Lung (tissue), 12 donors: Measurements from ENCODE around the gene NPHS1. TPM values are rescaled to one million over a fixed set of nuclear protein-coding genes. Genes with fewer than 3 reads are reported as not detected.

Experiments used
- ATAC-seq: fragments of 200-7000 bp; cut with Tn5 transposase; one replicate; pipeline ENCODE4 v1.9.1; 2020; ENCODE audit warnings: moderate number of reproducible peaks; ENCODE audit not compliant: insufficient read depth, low FRiP score
- DNase-seq, 3 donors: peaks; one replicate each; pipeline ENCODE4 v3.0.0-alpha.2; 2013 to 2017
- H3K27ac ChIP-seq, 2 donors: one replicate each; pipeline ENCODE4 v1.5.1; 2013; ENCODE audit warnings: mild to moderate bottlenecking in 2 of 2, moderate library complexity in 2 of 2, control low read depth in 1 of 2, inconsistent platforms in 1 of 2, low read depth in 1 of 2, low read length in 1 of 2
- H3K27me3 ChIP-seq, 3 donors: one replicate each; pipeline ENCODE4 v1.5.1; 2013; ENCODE audit warnings: low read length in 2 of 3; ENCODE audit not compliant: control insufficient read depth in 3 of 3, insufficient read depth in 3 of 3
- H3K36me3 ChIP-seq, 4 donors: one replicate each; pipeline ENCODE4 v1.5.1; 2013; ENCODE audit warnings: low read length in 4 of 4, mild to moderate bottlenecking in 1 of 4, moderate library complexity in 1 of 4; ENCODE audit not compliant: control insufficient read depth in 4 of 4, insufficient read depth in 4 of 4
- H3K4me1 ChIP-seq, 5 donors: one replicate each; pipeline ENCODE4 v1.5.1; 2013; ENCODE audit warnings: low read length in 5 of 5, mild to moderate bottlenecking in 2 of 5, moderate library complexity in 1 of 5; ENCODE audit not compliant: control insufficient read depth in 5 of 5, insufficient read depth in 5 of 5
- H3K4me3 ChIP-seq: one replicate; pipeline ENCODE4 v1.5.1; 2013; ENCODE audit warnings: mild to moderate bottlenecking, control low read depth, moderate library complexity
- H3K9ac ChIP-seq, 2 donors: one replicate each; pipeline ENCODE4 v1.5.1; 2013; ENCODE audit warnings: low read length in 2 of 2, control low read depth in 1 of 2; ENCODE audit not compliant: insufficient read depth in 1 of 2
- H3K9me3 ChIP-seq, 4 donors: one replicate each; pipeline ENCODE4 v1.5.1; 2013; ENCODE audit warnings: low read length in 3 of 4, mild to moderate bottlenecking in 1 of 4, moderate library complexity in 1 of 4; ENCODE audit not compliant: control insufficient read depth in 4 of 4, insufficient read depth in 3 of 4
- CTCF ChIP-seq: IDR thresholded peaks from 2 replicates; pipeline ENCODE4 v1.5.1; 2012; ENCODE audit warnings: mild to moderate bottlenecking; ENCODE audit errors: control extremely low read depth, extremely low read depth
- WGBS, 2 donors: extraction: QIAGEN DNeasy Blood & Tissue Kit; methylation state at CpG; one replicate each; pipeline ENCODE4 v1.1.7; 2013; 5-methylcytosine and 5-hydroxymethylcytosine counted together
- polyA plus RNA-seq, 2 donors: library from polyadenylated mRNA; stranded (reverse); fragments of 200-250 nt; gene quantifications; one replicate each; pipeline ENCODE4 v1.2.1, GENCODE V29; 2013
- total RNA-seq, 2 donors: library from RNA; depleted of rRNA in 1 of 2; stranded (reverse); fragments of >200 nt in 1 of 2; gene quantifications; one replicate each; pipeline ENCODE4 v1.2.1, GENCODE V29; 2014 to 2021
- donor health status: control.
- donor health status: control.
- donor health status: Bipolar disorder and iron deficiency.
- donor health status: healthy.
- donor health status: DM: yes; HTN: yes; CAD: no.

The NPHS1 gene
- total and polyA plus RNA-seq, 4 donors = 0.02 to 0.23 TPM; not detected in 2

- ATAC-seq (no peak), DNase-seq (no peak)
- H3K4me3 ChIP-seq = no peak overlapping the region
- no peaks in the 10 kb centered on the region for H3K4me1 ChIP-seq
- H3K36me3 ChIP-seq = peaks cover 0 to 33% (median 24%) of the 10 kb centered on the region in 4 donors
- 89 to 96% methylated on average over 10 of the region's 10 CpGs for WGBS, 2 donors
- H3K27ac ChIP-seq = no peak overlapping the region
- H3K9ac ChIP-seq = no peak overlapping the region
- no peaks in the 10 kb centered on the region for H3K27me3 ChIP-seq
- no peaks in the 10 kb centered on the region for H3K9me3 ChIP-seq
- TF ChIP-seq CTCF = no peak
These were observed 67.0 kb downstream of the NPHS1 start for GRCh38 chr19:35785339-35785627.

- Histone ChIP-seq H3K27ac (no peak overlapping the region), H3K4me3 (no peak overlapping the region), H3K27me3 (no peaks in the 10 kb centered on the region), H3K9me3 (no peaks in the 10 kb centered on the region), H3K36me3 (peaks cover 0 to 33% (median 25%) of the 10 kb centered on the region in 4 donors), H3K9ac (no peak overlapping the region), H3K4me1 (no peaks in the 10 kb centered on the region)
- ATAC-seq (no peak), DNase-seq (no peak)
- TF ChIP-seq CTCF = no peak
- WGBS, 2 donors = 88 to 90% methylated on average over 30 to 45 of the region's 45 CpGs
These were observed 67.6 kb downstream of the NPHS1 start for GRCh38 chr19:35784503-35785338.

- Histone ChIP-seq H3K9ac (no peak overlapping the region), H3K4me1 (no peaks in the 10 kb centered on the region), H3K27ac (no peak overlapping the region), H3K27me3 (no peaks in the 10 kb centered on the region), H3K9me3 (no peaks in the 10 kb centered on the region), H3K4me3 (no peak overlapping the region), H3K36me3 (peaks cover 0 to 36% (median 26%) of the 10 kb centered on the region in 4 donors)
- ATAC-seq (no peak), DNase-seq (no peak)
- no peak for TF ChIP-seq CTCF
- 91% methylated on average over 26 to 28 of the region's 28 CpGs for WGBS, 2 donors
These were observed 68.6 kb downstream of the NPHS1 start for GRCh38 chr19:35783469-35784434.
